PC-9 (cell line): ENCODE measurements around the gene ART1.

Experiments used
- CTCF ChIP-seq: fragments of 200-600 bp; sonication (generic); conservative IDR thresholded peaks from 2 replicates; pipeline ENCODE4 v1.6.1; 2017; ENCODE audit warnings: mixed run types, antibody characterized with exemption, mild to moderate bottlenecking, moderate library complexity
- EZH2 ChIP-seq: fragments of 200-600 bp; sonication (generic); IDR thresholded peaks from 2 replicates; pipeline ENCODE4 v1.8.0; 2017; ENCODE audit warnings: antibody characterized with exemption, low read depth

GRCh38 chr11:3605283-3605662 lies 39.7 kb upstream of the ART1 start:
- TF ChIP-seq EZH2 (no peak), CTCF (no peak)
